ENCODE results near the gene TNPO3. TPM values are rescaled to one million over a fixed set of nuclear protein-coding genes. Genes with fewer than 3 reads are reported as not detected.
"Not testable (repeated sequence)": the region's sequence is repeated elsewhere in the genome, so short reads cannot be mapped to it uniquely, and the experiment has no call there.

Gene TNPO3
- total RNA-seq, 6 experiments from 2014 or later, result 38.5 to 52.5 (median 45.0) TPM

GRCh38 chr7:129055294-129055816 lies 444 bp upstream of the TNPO3 start:
- Mint-ChIP-seq H3K4me1 (ENCODE audit: low read depth) (peaks cover 26% of the 10 kb centered on the region), H3K9me3 (no peaks in the 10 kb centered on the region), H3K27me3 (ENCODE audit: insufficient read depth) (peaks cover 11% of the 10 kb centered on the region), H3K4me3 (peak overlapping the region; percentile 96), H3K36me3 (ENCODE audit: low read depth) (peaks cover 10% of the 10 kb centered on the region), H3K27ac (peak overlapping the region; percentile 100)
- no peak for DNase-seq
- TF ChIP-seq CTCF (IDR thresholded peaks at IDR 0.05), result no peak

- Mint-ChIP-seq H3K4me1 (ENCODE audit: low read depth) (peaks cover 36% of the 10 kb centered on the region), H3K4me3 (peak overlapping the region; percentile 96), H3K27ac (peak overlapping the region; percentile 100), H3K36me3 (ENCODE audit: low read depth) (peaks cover 17% of the 10 kb centered on the region), H3K27me3 (ENCODE audit: insufficient read depth) (peaks cover 4% of the 10 kb centered on the region), H3K9me3 (no peaks in the 10 kb centered on the region)
- peak; percentile 11 for DNase-seq
- no peak for TF ChIP-seq CTCF (IDR thresholded peaks at IDR 0.05)
Measured at GRCh38 chr7:129053938-129054437, 923 bp downstream of the TNPO3 start.

GRCh38 chr7:129052441-129052840 lies 2.5 kb downstream of the TNPO3 start:
- Mint-ChIP-seq H3K36me3 (ENCODE audit: low read depth) (peaks cover 17% of the 10 kb centered on the region), H3K9me3 (no peaks in the 10 kb centered on the region), H3K27me3 (ENCODE audit: insufficient read depth) (peaks cover 2% of the 10 kb centered on the region), H3K27ac (no peak overlapping the region), H3K4me3 (peak overlapping the region; percentile 96), H3K4me1 (ENCODE audit: low read depth) (peaks cover 49% of the 10 kb centered on the region)
- no peak for DNase-seq
- TF ChIP-seq CTCF (IDR thresholded peaks at IDR 0.05), result no peak

- H3K27ac Mint-ChIP-seq; H3K9me3 Mint-ChIP-seq; H3K4me3 Mint-ChIP-seq; H3K27me3 Mint-ChIP-seq (ENCODE audit: insufficient read depth); DNase-seq: not testable (repeated sequence)
- Mint-ChIP-seq H3K4me1 (ENCODE audit: low read depth) (peaks cover 57% of the 10 kb centered on the region), H3K36me3 (ENCODE audit: low read depth) (peaks cover 17% of the 10 kb centered on the region)
Measured at GRCh38 chr7:129051459-129051858, 3.5 kb downstream of the TNPO3 start.

- no peak for DNase-seq
- peaks cover 12% of the 10 kb centered on the region for H3K36me3 Mint-ChIP-seq (ENCODE audit: low read depth)
Measured at GRCh38 chr7:129047761-129048160, 7.2 kb downstream of the TNPO3 start.

More at GRCh38 chr7:129047761-129048160, 7.2 kb downstream of the TNPO3 start:
- Mint-ChIP-seq H3K9me3 (no peaks in the 10 kb centered on the region), H3K4me1 (ENCODE audit: low read depth) (peaks cover 43% of the 10 kb centered on the region), H3K4me3 (no peak overlapping the region), H3K27me3 (ENCODE audit: insufficient read depth) (no peaks in the 10 kb centered on the region; the same call in 1 of the 2 replicates), H3K27ac (no peak overlapping the region)
- TF ChIP-seq CTCF (IDR thresholded peaks at IDR 0.05), result no peak

All from HFFc6 (cell line).